Ectodermal cell (in vitro differentiated cells): ENCODE measurements around the gene TBCK.
"Not testable (repeated sequence)": the region's sequence is repeated elsewhere in the genome, so short reads cannot be mapped to it uniquely, and the experiment has no call there.

Experiments used
- H3K27ac ChIP-seq: 2 replicates; pipeline ENCODE4 v1.7.0; 2013; ENCODE audit warnings: mild to moderate bottlenecking, low read depth, low read length; ENCODE audit not compliant: insufficient read depth, poor library complexity, severe bottlenecking
- H3K27me3 ChIP-seq: 2 replicates; pipeline ENCODE4 v1.7.0; 2013; ENCODE audit warnings: mild to moderate bottlenecking, low read length; ENCODE audit not compliant: insufficient read depth, control insufficient read depth, poor library complexity, severe bottlenecking
- H3K36me3 ChIP-seq: one replicate; pipeline ENCODE4 v1.7.0; 2013; ENCODE audit warnings: low read length; ENCODE audit not compliant: control insufficient read depth, insufficient read depth
- H3K4me1 ChIP-seq: one replicate; pipeline ENCODE4 v1.7.0; 2013; ENCODE audit warnings: low read length; ENCODE audit not compliant: control insufficient read depth, insufficient read depth
- H3K4me3 ChIP-seq: 2 replicates; pipeline ENCODE4 v1.7.0; 2013; ENCODE audit warnings: low read depth, low read length, control low read depth; ENCODE audit not compliant: insufficient read depth
- H3K9me3 ChIP-seq: 2 replicates; pipeline ENCODE4 v1.7.0; 2013; ENCODE audit warnings: mild to moderate bottlenecking, low read length, moderate library complexity; ENCODE audit not compliant: control insufficient read depth
- WGBS, 2 experiments: methylation state at CpG; one replicate each; pipeline ENCODE4 v1.1.7; 2013; ENCODE audit warnings: missing lambda C conversion rate in 2 of 2; 5-methylcytosine and 5-hydroxymethylcytosine counted together

Gene TBCK

GRCh38 chr4:106136777-106137331 lies 179.2 kb downstream of the TBCK start:
- no peaks in the 10 kb centered on the region for H3K9me3 ChIP-seq
- peaks cover 7% of the 10 kb centered on the region for H3K36me3 ChIP-seq
- H3K4me3 ChIP-seq = no peak overlapping the region
- H3K4me1 ChIP-seq = no peaks in the 10 kb centered on the region
- H3K27me3 ChIP-seq = no peaks in the 10 kb centered on the region
- no peak overlapping the region for H3K27ac ChIP-seq

GRCh38 chr4:106132045-106132444 lies 184.0 kb downstream of the TBCK start:
- no peak overlapping the region for H3K27ac ChIP-seq
- H3K36me3 ChIP-seq = peaks cover 7% of the 10 kb centered on the region
- no peaks in the 10 kb centered on the region for H3K9me3 ChIP-seq
- no peak overlapping the region for H3K4me3 ChIP-seq
- no peaks in the 10 kb centered on the region for H3K27me3 ChIP-seq
- H3K4me1 ChIP-seq = no peaks in the 10 kb centered on the region

GRCh38 chr4:106126062-106126461 lies 189.9 kb downstream of the TBCK start:
- H3K4me3 ChIP-seq = no peak overlapping the region
- H3K36me3 ChIP-seq = no peaks in the 10 kb centered on the region
- no peaks in the 10 kb centered on the region for H3K9me3 ChIP-seq
- H3K27ac ChIP-seq = no peak overlapping the region
- no peaks in the 10 kb centered on the region for H3K27me3 ChIP-seq
- WGBS, 2 experiments = 96 to 98% methylated on average over 2 of the region's 2 CpGs
- H3K4me1 ChIP-seq = no peaks in the 10 kb centered on the region

GRCh38 chr4:106119949-106120555 lies 196.0 kb downstream of the TBCK start:
- H3K4me1 ChIP-seq, H3K27ac ChIP-seq, H3K4me3 ChIP-seq, H3K27me3 ChIP-seq, H3K9me3 ChIP-seq, H3K36me3 ChIP-seq: not testable (repeated sequence)
- 88 to 89% methylated on average over 22 of the region's 28 CpGs for WGBS, 2 experiments

- no peak overlapping the region for H3K4me3 ChIP-seq
- H3K36me3 ChIP-seq = peaks cover 4% of the 10 kb centered on the region
- H3K4me1 ChIP-seq = no peaks in the 10 kb centered on the region
- 96 to 100% methylated on average over 1 to 2 of the region's 2 CpGs for WGBS, 2 experiments
- H3K27me3 ChIP-seq = no peaks in the 10 kb centered on the region
- H3K9me3 ChIP-seq = no peaks in the 10 kb centered on the region
- H3K27ac ChIP-seq = no peak overlapping the region
These were observed 200.0 kb downstream of the TBCK start for GRCh38 chr4:106116025-106116424.

- Histone ChIP-seq H3K4me3 (no peak overlapping the region), H3K36me3 (peaks cover 8% of the 10 kb centered on the region), H3K9me3 (no peaks in the 10 kb centered on the region), H3K4me1 (no peaks in the 10 kb centered on the region), H3K27me3 (no peaks in the 10 kb centered on the region), H3K27ac (no peak overlapping the region)
- WGBS, 2 experiments = 90% methylated on average over 8 of the region's 8 CpGs
These were observed 201.7 kb downstream of the TBCK start for GRCh38 chr4:106114270-106114669.

GRCh38 chr4:106111778-106112469 lies 204.1 kb downstream of the TBCK start:
- not testable (repeated sequence) for H3K4me1 ChIP-seq, H3K36me3 ChIP-seq, H3K9me3 ChIP-seq, H3K27me3 ChIP-seq, H3K4me3 ChIP-seq, H3K27ac ChIP-seq
- whole genome bisulfite sequencing, 2 experiments = 93 to 100% methylated on average over 2 of the region's 2 CpGs

GRCh38 chr4:106109929-106110328 lies 206.1 kb downstream of the TBCK start:
- WGBS, 2 experiments = 92 to 94% methylated on average over 6 of the region's 6 CpGs
- Histone ChIP-seq H3K9me3 (no peaks in the 10 kb centered on the region), H3K4me1 (no peaks in the 10 kb centered on the region), H3K4me3 (no peak overlapping the region), H3K27me3 (no peaks in the 10 kb centered on the region), H3K27ac (no peak overlapping the region), H3K36me3 (peaks cover 4% of the 10 kb centered on the region)

- Histone ChIP-seq H3K27me3 (no peaks in the 10 kb centered on the region), H3K36me3 (peaks cover 4% of the 10 kb centered on the region), H3K4me3 (no peak overlapping the region), H3K9me3 (no peaks in the 10 kb centered on the region), H3K4me1 (no peaks in the 10 kb centered on the region), H3K27ac (no peak overlapping the region)
- 82 to 97% methylated on average over 4 of the region's 4 CpGs for WGBS, 2 experiments
These were observed 210.3 kb downstream of the TBCK start for GRCh38 chr4:106105697-106106096.

GRCh38 chr4:106104276-106104675 lies 211.7 kb downstream of the TBCK start:
- no peak overlapping the region for H3K4me3 ChIP-seq
- H3K27me3 ChIP-seq = no peaks in the 10 kb centered on the region
- 92 to 96% methylated on average over 1 of the region's 1 CpG for WGBS, 2 experiments
- H3K9me3 ChIP-seq = no peaks in the 10 kb centered on the region
- no peak overlapping the region for H3K27ac ChIP-seq
- H3K4me1 ChIP-seq = no peaks in the 10 kb centered on the region
- H3K36me3 ChIP-seq = no peaks in the 10 kb centered on the region
